NB4 (cell line): Measurements from ENCODE around the gene EXOC6.

Experiments
- CTCF ChIP-seq: IDR thresholded peaks from one replicate; pipeline ENCODE4 v1.5.1; 2012; ENCODE audit warnings: low read depth, low read length
- POLR2A ChIP-seq: IDR thresholded peaks from 2 replicates; pipeline ENCODE4 v1.6.1; 2011; ENCODE audit warnings: mild to moderate bottlenecking; ENCODE audit not compliant: insufficient read length; ENCODE audit errors: extremely low read depth
- TF ChIP-seq, protein P1 (sequence below): IDR thresholded peaks from 2 replicates; pipeline ENCODE4 v1.6.1; 2011; ENCODE audit warnings: low read depth, low read length

DNA sequence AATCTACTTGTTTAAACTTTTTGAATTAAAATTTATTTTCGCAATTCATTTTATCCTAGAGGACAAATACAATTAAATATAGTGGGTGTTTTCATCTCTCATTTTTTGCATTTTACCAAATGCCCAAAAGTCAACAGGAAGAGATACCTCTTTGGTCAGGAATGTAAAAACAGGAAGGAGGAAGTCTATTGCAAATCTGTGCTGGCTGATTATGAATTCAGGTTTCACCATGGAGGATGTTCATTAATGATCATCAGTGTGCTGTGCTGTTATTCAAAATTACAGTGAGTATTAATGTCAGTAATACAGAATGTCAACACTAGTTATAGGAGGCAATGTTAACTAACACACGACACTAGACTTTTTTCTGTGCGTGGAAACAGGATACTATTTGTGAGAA lies 24.7 kb downstream of the EXOC6 start:
- TF ChIP-seq CTCF = no peak
- TF ChIP-seq POLR2A = no peak
- TF ChIP-seq, protein P1, sequence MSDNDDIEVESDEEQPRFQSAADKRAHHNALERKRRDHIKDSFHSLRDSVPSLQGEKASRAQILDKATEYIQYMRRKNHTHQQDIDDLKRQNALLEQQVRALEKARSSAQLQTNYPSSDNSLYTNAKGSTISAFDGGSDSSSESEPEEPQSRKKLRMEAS = no peak
